DMS79 (cell line): ENCODE results near the gene OS9.

Experiments
- DNase-seq: peaks from one replicate; lab custom pipeline; 2025; lab: John Stamatoyannopoulos, UW

Gene OS9

GRCh38 chr12:57723630-57723962, 29.7 kb downstream of the OS9 start:
- DNase-seq, result no peak

- DNase-seq, result no peak
Measured at GRCh38 chr12:57724003-57724935, 30.3 kb downstream of the OS9 start.

GRCh38 chr12:57724936-57725740, 31.2 kb downstream of the OS9 start:
- DNase-seq, result no peak

GRCh38 chr12:57725851-57726150, 31.9 kb downstream of the OS9 start:
- no peak for DNase-seq

- peak; percentile 71 for DNase-seq
Measured at GRCh38 chr12:57726151-57726883, 32.4 kb downstream of the OS9 start.

GRCh38 chr12:57726884-57727757, 33.2 kb downstream of the OS9 start:
- DNase-seq, result peak; percentile 18

GRCh38 chr12:57727758-57728395, 33.9 kb downstream of the OS9 start:
- DNase-seq, result no peak

GRCh38 chr12:57729321-57729844, 35.5 kb downstream of the OS9 start:
- DNase-seq, result no peak

GRCh38 chr12:57730336-57731067, 36.6 kb downstream of the OS9 start:
- no peak for DNase-seq

- no peak for DNase-seq
Measured at GRCh38 chr12:57731411-57732080, 37.6 kb downstream of the OS9 start.

GRCh38 chr12:57732270-57732669, 38.3 kb downstream of the OS9 start:
- no peak for DNase-seq

- no peak for DNase-seq
Measured at GRCh38 chr12:57732726-57733593, 39.0 kb downstream of the OS9 start.

- no peak for DNase-seq
Measured at GRCh38 chr12:57733928-57734327, 40.0 kb downstream of the OS9 start.

- no peak for DNase-seq
Measured at GRCh38 chr12:57734591-57734990, 40.7 kb downstream of the OS9 start.

GRCh38 chr12:57735198-57735855, 41.4 kb downstream of the OS9 start:
- DNase-seq, result no peak

GRCh38 chr12:57735952-57736740, 42.2 kb downstream of the OS9 start:
- no peak for DNase-seq

- DNase-seq, result no peak
Measured at GRCh38 chr12:57736741-57737466, 43.0 kb downstream of the OS9 start.
